K562 (cell line): ENCODE measurements around the gene GRIN2A. TPM values are rescaled to one million over a fixed set of nuclear protein-coding genes. Genes with fewer than 3 reads are reported as not detected.

Source experiments
- ATAC-seq: fragments of 200-7000 bp; cut with Tn5 transposase; 3 replicates; pipeline ENCODE4 v1.9.1; 2020; ENCODE audit warnings: moderate library complexity
- BruUV-seq: library from RNA; stranded (reverse); fragments of 400-500 nt; replicated peaks from 2 replicates; lab custom pipeline; 2021; lab: Mats Ljungman, UMichigan
- CTCF ChIA-PET: fragments of 300-600 bp; formaldehyde crosslinking; extraction: SDS; loops from one replicate; lab custom pipeline; 2021; ENCODE audit warnings: low intra/inter-chr PET ratio; lab: Yijun Ruan, JAX
- POLR2A ChIA-PET: fragments of 300-600, 350-650 bp; sonication (Branson Sonifier 250); formaldehyde crosslinking; extraction: SDS; loops from one replicate; lab custom pipeline; 2021; ENCODE audit warnings: antibody characterized with exemption, inconsistent platforms; lab: Yijun Ruan, JAX
- DNase-seq, 4 experiments: peaks; one replicate each; pipeline versions ENCODE4 v3.0.0 to v3.0.0-alpha.2; 2011 to 2018; ENCODE audit warnings: low spot score in 3 of 4, mixed read lengths in 3 of 4; ENCODE audit errors: extremely low read depth in 1 of 4
- FAIRE-seq: peaks from 2 replicates; lab custom pipeline; 2011; peaks lifted over from hg19 to GRCh38; lab: Jason Lieb, UNC
- H2AFZ ChIP-seq: 2 replicates; pipeline ENCODE4 v1.6.0; 2011; ENCODE audit warnings: low read depth, low read length, control low read depth, inconsistent platforms
- H3K27ac ChIP-seq: fragments of 200-600 bp; 3 replicates; pipeline ENCODE4 v1.8.0; 2011; ENCODE audit warnings: low read depth, mild to moderate bottlenecking, control low read depth, inconsistent platforms, low read length, moderate library complexity, mixed read lengths; ENCODE audit errors: extremely low read depth
- H3K27me3 ChIP-seq, 2 experiments: fragments of 300-600 bp in 1 of 2; 2 replicates in 1 of 2; 3 replicates in 1 of 2; pipeline versions ENCODE4 v1.6.0 to v1.8.0; 2011; ENCODE audit warnings: inconsistent platforms in 2 of 2, low read length in 2 of 2, mild to moderate bottlenecking in 1 of 2, mixed read lengths in 1 of 2, moderate library complexity in 1 of 2; ENCODE audit not compliant: control insufficient read depth in 2 of 2, insufficient read depth in 2 of 2
- H3K36me3 ChIP-seq: fragments of 300-600 bp; 3 replicates; pipeline ENCODE4 v1.8.0; 2011; ENCODE audit warnings: mild to moderate bottlenecking, low read length, inconsistent platforms; ENCODE audit not compliant: control insufficient read depth, insufficient read depth
- H3K4me1 ChIP-seq, 2 experiments: fragments of 200-600 bp in 1 of 2; replicated peaks in 1 of 2; 2 replicates in 1 of 2; 3 replicates in 1 of 2; pipeline versions ENCODE4 v1.5.1 to v1.8.0; 2011; ENCODE audit warnings: inconsistent platforms in 2 of 2, low read length in 2 of 2, mild to moderate bottlenecking in 1 of 2, mixed read lengths in 1 of 2, moderate library complexity in 1 of 2; ENCODE audit not compliant: control insufficient read depth in 2 of 2, insufficient read depth in 2 of 2
- H3K4me2 ChIP-seq: 2 replicates; pipeline ENCODE4 v1.6.1; 2011; ENCODE audit warnings: low read length, control low read depth, inconsistent platforms, mixed read lengths; ENCODE audit not compliant: insufficient read depth
- H3K4me3 ChIP-seq: fragments of 200-600 bp; sonication (generic), shearing (Covaris generic); 2 replicates; pipeline ENCODE4 v1.5.1; 2016; ENCODE audit warnings: control low read depth, inconsistent platforms
- H3K79me2 ChIP-seq: fragments of 200-600 bp; 3 replicates; pipeline ENCODE4 v1.8.0; 2011; ENCODE audit warnings: low read length, inconsistent platforms; ENCODE audit not compliant: control insufficient read depth, insufficient read depth
- H3K9ac ChIP-seq, 2 experiments: 2 replicates each; pipeline versions ENCODE4 v1.6.0 to v1.6.1; 2011; ENCODE audit warnings: low read depth in 2 of 2, low read length in 2 of 2, control low read depth in 1 of 2, inconsistent platforms in 1 of 2, mild to moderate bottlenecking in 1 of 2, mixed read lengths in 1 of 2; ENCODE audit not compliant: insufficient read depth in 1 of 2
- H3K9me1 ChIP-seq: one replicate; pipeline ENCODE4 v1.6.0; 2011; ENCODE audit warnings: inconsistent platforms, mild to moderate bottlenecking, low read length, moderate library complexity; ENCODE audit not compliant: control insufficient read depth, insufficient read depth
- H3K9me3 ChIP-seq: replicated peaks from 2 replicates; pipeline ENCODE4 v1.5.1; 2011; ENCODE audit warnings: low read depth, low read length, inconsistent platforms; ENCODE audit not compliant: control insufficient read depth, insufficient read depth
- H4K20me1 ChIP-seq: replicated peaks from 2 replicates; pipeline ENCODE4 v1.6.1; 2011; ENCODE audit warnings: low read length, inconsistent platforms, mixed read lengths; ENCODE audit not compliant: control insufficient read depth, insufficient read depth
- ARID3A ChIP-seq: IDR thresholded peaks from 2 replicates; pipeline ENCODE4 v1.6.1; 2012; ENCODE audit warnings: low read depth, low read length, improper control_type of control experiment, borderline replicate concordance
- HNRNPK ChIP-seq: fragments of 200-400 bp; formaldehyde crosslinking; IDR thresholded peaks from one replicate; pipeline ENCODE4 v1.6.1; 2018; ENCODE audit warnings: mild to moderate bottlenecking, low read depth, low read length; ENCODE audit not compliant: poor library complexity, severe bottlenecking
- WGBS: fragments of 100-300 bp; shearing (Covaris generic); methylation state at CpG from one replicate; pipeline ENCODE4 v1.1.6; 2016; ENCODE audit warnings: low coverage, mixed read lengths; ENCODE audit not compliant: insufficient coverage; ENCODE audit errors: missing lambda C conversion rate; 5-methylcytosine and 5-hydroxymethylcytosine counted together
- in situ Hi-C: fragments of 300-500 bp; cut with MboI; formaldehyde crosslinking; loops from 4 replicates; pipeline ENCODE4 v1.15.0; 2018; ENCODE audit warnings: inconsistent platforms, mixed read lengths
- intact Hi-C: fragments of 100-400 bp; cut with micrococcal nuclease; formaldehyde crosslinking; loops from 2 replicates; pipeline ENCODE4 v1.14.2; 2022
- polyA plus RNA-seq, 8 experiments: library from polyadenylated mRNA; depleted of rRNA in 4 of 8; stranded (reverse) in 5 of 8; unstranded in 3 of 8; fragments of >200 nt; fragmentation: Nextera tagmentation in 2 of 8; fragmentation: Illumina TruSeq in 1 of 8; extraction: Ambion mirVana in 2 of 8; extraction: Trizol in 1 of 8; gene quantifications; 2 replicates each; pipeline versions ENCODE4 v1.2.1 to v1.2.3, GENCODE V29; 2011 to 2014; ENCODE audit warnings: inconsistent platforms in 1 of 8, missing spikeins in 1 of 8
- total RNA-seq, 7 experiments: library from RNA; depleted of rRNA in 6 of 7; stranded (reverse); fragments of >200 nt in 6 of 7; fragmentation: Illumina TruSeq in 2 of 7; extraction: Trizol in 2 of 7; gene quantifications; 2 replicates each; pipeline versions ENCODE4 v1.2.1 to v1.2.3, GENCODE V29; 2011 to 2021; ENCODE audit warnings: low replicate concordance in 1 of 7

GRIN2A gene
- total and polyA plus RNA-seq, 9 of the 15 experiments (the other 6 are each of a cell fraction or from before 2014, with no cell fraction given) = not detected

- H4K20me1 ChIP-seq = 0 out of 2 replicates have a peak, but pooled peaks cover 4% of the 10 kb centered on the region
- no peaks in the 10 kb centered on the region for H3K9me3 ChIP-seq
- ChIA-PET CTCF (no interaction called here), POLR2A (interaction anchor here (0.6 kb wide), 1 partner anchor 1288 kb away, joined by 3 read pairs; no protein-coding TSS in a partner anchor)
- no peak for FAIRE-seq
- no peaks in the 10 kb centered on the region for H3K9me1 ChIP-seq
- H3K36me3 ChIP-seq = no peaks in the 10 kb centered on the region
- no peaks in the 10 kb centered on the region for H3K4me1 ChIP-seq
- no peak overlapping the region for H3K4me2 ChIP-seq
- BruUV-seq = no TSS peak
- 0% methylated on average over 3 of the region's 3 CpGs for WGBS
- H3K27me3 ChIP-seq = peaks cover 0 to 9% of the 10 kb centered on the region in 2 experiments; a peak in 1 of 5 replicates
- no peak overlapping the region for H3K4me3 ChIP-seq
- intact Hi-C loops (no loop called here), in situ Hi-C loops (no loop called here)
- no peak for TF ChIP-seq ARID3A
- no peak for DNase-seq
- H3K79me2 ChIP-seq = no peaks in the 10 kb centered on the region
- no peak overlapping the region for H3K9ac ChIP-seq
- H3K27ac ChIP-seq = no peak overlapping the region
- H2AFZ ChIP-seq = no peak overlapping the region
- no peak for ATAC-seq
These were observed 166.8 kb downstream of the GRIN2A start for GRCh38 chr16:10015397-10015796.

- in situ Hi-C loops (no loop called here), intact Hi-C loops (no loop called here)
- ATAC-seq (no peak), FAIRE-seq (no peak)
- no peaks in the 10 kb centered on the region for H3K79me2 ChIP-seq
- no peaks in the 10 kb centered on the region for H3K9me3 ChIP-seq
- ChIA-PET POLR2A (interaction anchor here (0.6 to 1.5 kb wide), 3 partner anchors 9 to 450 kb away, joined by 3 read pairs; no protein-coding TSS in a partner anchor), CTCF (no interaction called here)
- H4K20me1 ChIP-seq = 0 out of 2 replicates have a peak, but pooled peaks cover 4% of the 10 kb centered on the region
- no TSS peak for BruUV-seq
- no peak overlapping the region for H2AFZ ChIP-seq
- H3K9me1 ChIP-seq = no peaks in the 10 kb centered on the region
- no peak overlapping the region for H3K4me2 ChIP-seq
- no peak for TF ChIP-seq HNRNPK
- TF ChIP-seq, all 486 proteins: peak for 0
- 3% methylated on average over 5 of the region's 5 CpGs for WGBS
- Histone ChIP-seq H3K4me1 (no peaks in the 10 kb centered on the region), H3K27me3 (peaks cover 0 to 9% of the 10 kb centered on the region in 2 experiments; a peak in 1 of 5 replicates), H3K27ac (no peak overlapping the region), H3K4me3 (no peak overlapping the region), H3K9ac (no peak overlapping the region), H3K36me3 (no peaks in the 10 kb centered on the region)
- DNase-seq = no peak
These were observed 168.5 kb downstream of the GRIN2A start for GRCh38 chr16:10013774-10014173.
